ENCODE results near the gene PRR15.

Gene PRR15

GRCh38 chr7:29572558-29572957 is 8.9 kb downstream of the PRR15 start:
- no peak for DNase-seq

- DNase-seq, result no peak
Observed at GRCh38 chr7:29573567-29573966, 9.9 kb downstream of the PRR15 start.

- no peak for DNase-seq
Observed at GRCh38 chr7:29574659-29575058, 11.0 kb downstream of the PRR15 start.

GRCh38 chr7:29587195-29587808 is 23.7 kb downstream of the PRR15 start:
- DNase-seq, result no peak

- DNase-seq, result no peak
Observed at GRCh38 chr7:29588212-29588611, 24.6 kb downstream of the PRR15 start.

GRCh38 chr7:29588900-29589696 is 25.5 kb downstream of the PRR15 start:
- DNase-seq, result peak; percentile 25 to 30

- DNase-seq, result no peak
Observed at GRCh38 chr7:29592866-29593265, 29.2 kb downstream of the PRR15 start.

- DNase-seq, result no peak
Observed at GRCh38 chr7:29593459-29593858, 29.8 kb downstream of the PRR15 start.

- no peak for DNase-seq
Observed at GRCh38 chr7:29596593-29597178, 33.1 kb downstream of the PRR15 start.

- no peak for DNase-seq
Observed at GRCh38 chr7:29597266-29597665, 33.6 kb downstream of the PRR15 start.

- DNase-seq, result no peak
Observed at GRCh38 chr7:29598137-29598536, 34.5 kb downstream of the PRR15 start.

- no peak for DNase-seq
Observed at GRCh38 chr7:29598613-29599012, 35.0 kb downstream of the PRR15 start.

GRCh38 chr7:29599026-29599425 is 35.4 kb downstream of the PRR15 start:
- DNase-seq, result no peak

- no peak for DNase-seq
Observed at GRCh38 chr7:29600661-29601060, 37.0 kb downstream of the PRR15 start.

- no peak for DNase-seq
Observed at GRCh38 chr7:29604052-29604451, 40.4 kb downstream of the PRR15 start.

- no peak for DNase-seq
Observed at GRCh38 chr7:29604702-29605101, 41.1 kb downstream of the PRR15 start.

GRCh38 chr7:29605671-29606070 is 42.0 kb downstream of the PRR15 start:
- DNase-seq, result no peak

GRCh38 chr7:29606287-29606721 is 42.7 kb downstream of the PRR15 start:
- DNase-seq, result no peak

- DNase-seq, result no peak
Observed at GRCh38 chr7:29606830-29607229, 43.2 kb downstream of the PRR15 start.

GRCh38 chr7:29607259-29607658 is 43.6 kb downstream of the PRR15 start:
- DNase-seq, result no peak

- DNase-seq, result no peak
Observed at GRCh38 chr7:29607889-29608288, 44.3 kb downstream of the PRR15 start.

GRCh38 chr7:29609162-29610037 is 45.8 kb downstream of the PRR15 start:
- no peak for DNase-seq

GRCh38 chr7:29610086-29610485 is 46.5 kb downstream of the PRR15 start:
- DNase-seq, result no peak
